Measurements from ENCODE around the gene PSMA3. TPM values are rescaled to one million over a fixed set of nuclear protein-coding genes. Genes with fewer than 3 reads are reported as not detected.

PSMA3 gene
- total RNA-seq, 6 donors from 2014 or later: 49.2 to 164 (median 153) TPM

DNA sequence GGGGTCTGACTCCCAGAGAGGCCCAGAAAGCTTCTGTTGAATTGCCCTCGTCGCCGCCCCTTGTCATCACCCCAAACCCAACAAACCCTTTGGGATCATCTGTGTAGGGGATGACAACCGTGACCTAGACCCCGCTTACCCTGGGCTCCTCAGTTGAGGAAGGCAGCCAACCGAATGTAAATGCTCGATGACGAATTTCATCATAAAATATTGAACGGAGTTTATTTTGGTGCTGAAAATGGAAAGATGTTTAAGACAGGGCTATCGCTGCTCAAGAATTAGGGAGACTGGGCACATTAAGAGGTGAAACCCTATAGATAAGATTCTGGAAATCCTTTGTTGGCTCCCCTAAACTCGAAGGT is 44.2 kb upstream of the PSMA3 start:
- H3K4me3 ChIP-seq: peak overlapping the region; percentile 74 to 92 (median 90)
- H3K9me3 ChIP-seq: no peaks in the 10 kb centered on the region
- TF ChIP-seq, protein P1, sequence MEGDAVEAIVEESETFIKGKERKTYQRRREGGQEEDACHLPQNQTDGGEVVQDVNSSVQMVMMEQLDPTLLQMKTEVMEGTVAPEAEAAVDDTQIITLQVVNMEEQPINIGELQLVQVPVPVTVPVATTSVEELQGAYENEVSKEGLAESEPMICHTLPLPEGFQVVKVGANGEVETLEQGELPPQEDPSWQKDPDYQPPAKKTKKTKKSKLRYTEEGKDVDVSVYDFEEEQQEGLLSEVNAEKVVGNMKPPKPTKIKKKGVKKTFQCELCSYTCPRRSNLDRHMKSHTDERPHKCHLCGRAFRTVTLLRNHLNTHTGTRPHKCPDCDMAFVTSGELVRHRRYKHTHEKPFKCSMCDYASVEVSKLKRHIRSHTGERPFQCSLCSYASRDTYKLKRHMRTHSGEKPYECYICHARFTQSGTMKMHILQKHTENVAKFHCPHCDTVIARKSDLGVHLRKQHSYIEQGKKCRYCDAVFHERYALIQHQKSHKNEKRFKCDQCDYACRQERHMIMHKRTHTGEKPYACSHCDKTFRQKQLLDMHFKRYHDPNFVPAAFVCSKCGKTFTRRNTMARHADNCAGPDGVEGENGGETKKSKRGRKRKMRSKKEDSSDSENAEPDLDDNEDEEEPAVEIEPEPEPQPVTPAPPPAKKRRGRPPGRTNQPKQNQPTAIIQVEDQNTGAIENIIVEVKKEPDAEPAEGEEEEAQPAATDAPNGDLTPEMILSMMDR (IDR thresholded peaks at IDR 0.05): no peak
- TF ChIP-seq POLR2AphosphoS5 (IDR thresholded peaks at IDR 0.05) (no peak), POLR2A (IDR thresholded peaks at IDR 0.05) (no peak), EP300 (IDR thresholded peaks at IDR 0.05) (no peak)
- peaks cover 11 to 20% (median 17%) of the 10 kb centered on the region in 4 donors for H3K4me1 ChIP-seq
- DNase-seq (no peak), ATAC-seq (ENCODE audit: low FRiP score in 2 of 2) (peak in 1 of 2 donors; percentile 37)
- no peaks in the 10 kb centered on the region for H3K27me3 ChIP-seq
- peaks cover 0 to 26% (median 0%) of the 10 kb centered on the region in 4 donors for H3K36me3 ChIP-seq
- peak overlapping the region; percentile 94 to 97 (median 96) for H3K27ac ChIP-seq
- 1% methylated on average over 5 to 11 of the region's 11 CpGs for WGBS, 2 donors

DNA sequence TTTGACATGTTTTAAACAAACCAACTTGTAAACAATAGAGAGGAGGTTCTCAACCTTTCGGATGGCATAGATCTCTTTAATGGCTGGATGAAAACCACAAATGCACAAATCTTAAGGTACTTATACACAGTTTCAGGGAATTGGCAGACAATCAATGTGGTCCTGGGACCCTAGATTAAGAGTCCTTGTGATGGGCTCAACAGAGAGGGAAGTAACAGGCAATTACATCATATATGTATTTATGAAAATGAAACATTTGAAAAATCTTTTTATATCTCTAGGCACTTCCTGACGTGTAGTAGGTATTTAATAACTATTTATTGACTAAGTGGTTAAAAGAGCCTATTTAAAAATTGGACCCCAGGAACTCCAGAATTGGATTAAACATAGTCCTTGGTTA is 43.8 kb upstream of the PSMA3 start:
- DNase-seq (no peak), ATAC-seq (ENCODE audit: low FRiP score in 2 of 2) (no peak)
- Histone ChIP-seq H3K4me1 (peaks cover 11 to 20% (median 17%) of the 10 kb centered on the region in 4 donors), H3K36me3 (peaks cover 0 to 29% (median 2%) of the 10 kb centered on the region in 4 donors), H3K27me3 (no peaks in the 10 kb centered on the region), H3K27ac (peak overlapping the region; percentile 94 to 97 (median 96)), H3K9me3 (no peaks in the 10 kb centered on the region), H3K4me3 (peak overlapping the region; percentile 74 to 92 (median 90))
- TF ChIP-seq, protein P1 (IDR thresholded peaks at IDR 0.05): no peak
- TF ChIP-seq EP300 (IDR thresholded peaks at IDR 0.05): no peak
- WGBS, 2 donors: 0% methylated on average over 2 of the region's 2 CpGs

DNA sequence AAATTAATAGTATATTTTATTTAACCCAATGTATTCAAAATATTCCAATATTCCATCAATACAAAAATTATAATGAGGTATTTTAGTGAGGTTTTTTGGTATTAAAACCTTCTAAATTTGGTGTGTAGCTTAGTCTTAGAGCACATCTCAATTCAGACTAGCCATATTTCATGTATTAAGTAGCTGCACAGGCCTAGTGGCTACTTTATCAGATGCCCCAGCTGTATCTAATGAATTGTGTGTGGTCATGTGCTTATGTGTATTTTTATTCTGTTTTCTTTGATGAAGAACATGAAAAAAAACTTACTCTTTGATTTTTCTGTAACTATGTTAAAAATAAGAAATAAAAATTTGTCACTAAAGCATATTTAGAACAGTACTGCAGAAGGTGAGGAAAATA is 31.5 kb upstream of the PSMA3 start:
- H3K36me3 ChIP-seq: peaks cover 20 to 99% (median 56%) of the 10 kb centered on the region in 4 donors
- no peak overlapping the region for H3K27ac ChIP-seq
- TF ChIP-seq EP300 (IDR thresholded peaks at IDR 0.05) (no peak), POLR2A (IDR thresholded peaks at IDR 0.05) (no peak), POLR2AphosphoS5 (IDR thresholded peaks at IDR 0.05) (no peak)
- TF ChIP-seq, protein P1 (IDR thresholded peaks at IDR 0.05): no peak

DNA sequence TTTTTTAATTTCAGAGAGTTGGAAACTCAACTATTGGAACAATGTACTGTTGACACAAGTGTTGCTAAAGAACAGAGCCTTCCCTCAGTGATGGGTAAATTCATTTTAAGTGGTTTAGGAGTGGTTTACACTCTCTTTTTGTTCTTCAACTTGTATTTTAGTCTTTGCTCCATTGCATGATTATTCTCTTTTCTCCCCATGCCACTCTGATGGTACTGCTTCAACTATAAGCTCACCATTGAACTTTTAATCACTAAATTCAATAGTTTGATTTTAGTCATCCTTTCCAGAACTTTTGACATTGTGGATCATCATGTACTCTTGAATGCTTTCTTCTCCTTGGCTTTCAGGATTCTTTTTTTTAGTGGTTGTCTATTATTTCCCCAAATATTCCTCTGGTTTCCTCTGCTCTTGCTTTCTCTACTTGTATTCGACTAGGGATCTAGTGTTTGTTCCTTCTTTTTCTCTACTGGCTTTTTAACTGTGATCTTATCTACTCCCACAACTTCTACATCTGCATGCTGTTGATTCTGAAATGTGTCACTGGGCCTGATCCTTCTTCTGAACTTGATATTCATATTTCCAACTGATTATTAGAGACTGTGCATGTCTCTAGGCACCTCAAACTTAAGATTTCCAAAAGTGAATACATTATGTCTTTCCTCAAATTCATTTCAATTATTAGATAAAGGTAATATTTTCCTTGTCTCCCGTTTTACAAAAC is 29.3 kb upstream of the PSMA3 start:
- no peak overlapping the region for H3K4me3 ChIP-seq
- no peaks in the 10 kb centered on the region for H3K4me1 ChIP-seq
- DNase-seq (no peak), ATAC-seq (ENCODE audit: low FRiP score in 2 of 2) (no peak)
- 83 to 90% methylated on average over 2 of the region's 2 CpGs for WGBS, 2 donors
- H3K36me3 ChIP-seq: peaks cover 11 to 92% (median 40%) of the 10 kb centered on the region in 4 donors
- H3K9me3 ChIP-seq: no peaks in the 10 kb centered on the region
- H3K27ac ChIP-seq: no peak overlapping the region
- TF ChIP-seq EP300 (IDR thresholded peaks at IDR 0.05): no peak
- TF ChIP-seq POLR2AphosphoS5 (IDR thresholded peaks at IDR 0.05): no peak
- TF ChIP-seq POLR2A (IDR thresholded peaks at IDR 0.05): no peak
- TF ChIP-seq, protein P1 (IDR thresholded peaks at IDR 0.05): no peak
- H3K27me3 ChIP-seq: no peaks in the 10 kb centered on the region

More for the DNA sequence above, 31.5 kb upstream of the PSMA3 start:
- H3K27me3 ChIP-seq: no peaks in the 10 kb centered on the region
- no peaks in the 10 kb centered on the region for H3K4me1 ChIP-seq
- DNase-seq (no peak), ATAC-seq (ENCODE audit: low FRiP score in 2 of 2) (no peak)
- H3K9me3 ChIP-seq: no peaks in the 10 kb centered on the region
- H3K4me3 ChIP-seq: no peak overlapping the region

DNA sequence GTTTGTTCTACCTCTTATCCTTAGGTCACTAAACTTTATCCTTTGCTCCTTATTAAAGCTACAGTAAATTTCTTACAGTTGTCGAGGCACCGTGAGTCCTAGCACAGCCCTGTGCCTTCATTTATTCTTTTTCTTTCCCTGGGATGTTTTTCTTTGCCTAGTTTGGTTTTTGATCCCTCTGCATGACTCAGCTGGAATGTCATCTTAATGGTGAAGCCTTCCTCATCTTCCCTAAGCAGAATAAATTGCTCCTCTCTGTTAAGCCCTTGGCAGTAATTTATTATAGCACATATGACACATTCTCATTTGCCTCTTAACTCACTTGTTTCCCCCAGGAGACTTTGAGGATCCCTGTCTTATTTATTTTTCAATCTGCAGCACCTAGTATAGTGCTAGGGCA is 28.1 kb upstream of the PSMA3 start:
- H3K36me3 ChIP-seq: peaks cover 11 to 90% (median 34%) of the 10 kb centered on the region in 4 donors
- TF ChIP-seq, protein P1 (IDR thresholded peaks at IDR 0.05): no peak
- no peak for TF ChIP-seq EP300 (IDR thresholded peaks at IDR 0.05)
- TF ChIP-seq POLR2AphosphoS5 (IDR thresholded peaks at IDR 0.05): no peak
- TF ChIP-seq POLR2A (IDR thresholded peaks at IDR 0.05): no peak
- WGBS, 2 donors: 97 to 98% methylated on average over 2 of the region's 2 CpGs
- no peak overlapping the region for H3K4me3 ChIP-seq
- no peaks in the 10 kb centered on the region for H3K27me3 ChIP-seq
- no peaks in the 10 kb centered on the region for H3K9me3 ChIP-seq
- no peak overlapping the region for H3K27ac ChIP-seq
- H3K4me1 ChIP-seq: no peaks in the 10 kb centered on the region
- DNase-seq: no peak
- no peak for ATAC-seq (ENCODE audit: low FRiP score in 2 of 2)

Measured in upper lobe of left lung (tissue), 6 donors.